GM12891 (cell line): ENCODE data around the gene GRIK4.

Experiments used
- POLR2A ChIP-seq: IDR thresholded peaks from 2 replicates; pipeline ENCODE4 v1.6.1; 2011; ENCODE audit warnings: low read depth, low read length, control low read depth
- POLR2AphosphoS5 ChIP-seq: IDR thresholded peaks from 2 replicates; pipeline ENCODE4 v1.6.1; 2011; ENCODE audit warnings: low read depth, low read length, control low read depth

GRCh38 chr11:120832481-120833238, 321.1 kb downstream of the GRIK4 start:
- no peak for TF ChIP-seq POLR2AphosphoS5
- TF ChIP-seq POLR2A = no peak
